ENCODE measurements around the gene DDX60.
A peak's percentile ranks its signal among the peaks of the same experiment; 100 is the strongest.
"Not testable (repeated sequence)": the region's sequence is repeated elsewhere in the genome, so short reads cannot be mapped to it uniquely, and the experiment has no call there.

DDX60 gene

GRCh38 chr4:168293386-168293975 lies 25.1 kb downstream of the DDX60 start:
- DNase-seq, result no peak

DNA sequence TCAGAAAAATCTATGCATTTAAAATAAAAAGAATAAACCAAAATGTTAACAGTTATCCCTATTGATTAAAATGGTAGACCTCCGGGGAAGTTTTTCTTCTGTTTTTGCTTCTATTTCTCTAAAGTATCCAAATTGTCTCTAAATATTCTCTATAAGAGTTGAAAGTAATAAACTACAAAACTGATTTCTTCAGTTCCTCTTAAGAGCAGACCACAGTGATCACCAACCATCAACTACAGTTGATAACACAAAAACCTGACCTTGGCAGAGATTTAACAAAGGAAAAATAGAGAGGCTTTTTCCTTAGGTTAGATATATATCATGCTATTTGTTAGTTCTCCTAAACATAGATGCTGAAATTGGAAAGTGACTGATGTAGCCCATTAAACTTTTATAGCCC lies 27.3 kb downstream of the DDX60 start:
- DNase-seq, result no peak

DNA sequence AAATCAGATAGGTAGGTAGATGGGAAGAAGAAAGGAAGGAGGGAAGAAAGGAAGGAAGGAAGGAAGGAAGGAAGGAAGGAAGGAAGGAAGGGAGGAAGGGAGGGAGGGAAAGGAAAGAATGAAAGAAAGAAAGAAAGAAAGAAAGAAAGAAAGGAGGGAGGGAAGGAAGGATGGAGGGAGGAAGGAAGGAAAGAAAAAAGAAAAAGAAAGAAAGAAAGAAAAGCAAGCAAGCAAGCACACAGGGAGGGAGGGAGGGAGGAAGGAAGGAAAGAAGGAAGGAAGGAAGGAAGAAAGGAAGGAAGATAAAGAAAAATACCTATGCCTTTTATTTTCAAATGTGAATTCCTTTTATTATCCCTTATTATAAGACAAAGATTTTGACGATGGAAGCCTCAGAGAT lies 32.7 kb downstream of the DDX60 start:
- DNase-seq, result not testable (repeated sequence)

DNA sequence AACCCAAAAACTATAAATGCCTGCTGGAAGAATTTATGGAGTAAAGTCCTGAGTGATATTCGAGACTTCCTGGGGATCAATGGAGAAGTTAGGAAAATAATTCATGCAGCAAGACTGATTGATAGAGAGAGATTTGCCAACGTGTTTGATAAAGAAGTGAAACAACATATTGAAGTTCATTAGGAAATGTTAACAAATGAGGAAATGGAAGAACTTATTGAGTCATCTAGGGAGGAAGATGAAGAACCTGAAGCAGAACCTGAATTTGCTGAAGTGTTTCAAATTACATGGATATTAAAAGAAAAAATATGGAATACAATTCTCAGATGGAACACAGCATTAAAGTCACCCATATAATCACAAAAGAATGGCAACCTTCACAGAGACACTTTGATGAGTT lies 39.0 kb downstream of the DDX60 start:
- peak in 1 of 3 donors; percentile 25 for DNase-seq

DNA sequence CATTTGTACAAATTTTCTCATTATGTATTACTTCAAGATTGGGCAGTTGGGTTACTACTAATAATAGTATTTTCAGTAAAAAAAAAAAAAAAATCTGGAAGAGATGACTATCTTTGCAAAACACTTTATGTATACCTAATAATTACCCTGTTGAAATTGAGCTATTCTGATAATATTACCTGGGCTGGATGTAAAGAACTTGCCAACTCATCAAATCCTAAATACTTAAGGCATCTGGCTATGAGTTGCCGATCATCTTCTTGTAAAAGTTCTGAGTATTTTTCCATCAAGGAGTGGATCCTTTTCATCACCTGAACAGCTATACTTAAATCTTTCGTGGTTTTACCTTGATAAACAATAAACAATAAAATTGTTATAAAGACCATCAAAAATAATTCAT lies 42.7 kb downstream of the DDX60 start:
- DNase-seq, result no peak

DNA sequence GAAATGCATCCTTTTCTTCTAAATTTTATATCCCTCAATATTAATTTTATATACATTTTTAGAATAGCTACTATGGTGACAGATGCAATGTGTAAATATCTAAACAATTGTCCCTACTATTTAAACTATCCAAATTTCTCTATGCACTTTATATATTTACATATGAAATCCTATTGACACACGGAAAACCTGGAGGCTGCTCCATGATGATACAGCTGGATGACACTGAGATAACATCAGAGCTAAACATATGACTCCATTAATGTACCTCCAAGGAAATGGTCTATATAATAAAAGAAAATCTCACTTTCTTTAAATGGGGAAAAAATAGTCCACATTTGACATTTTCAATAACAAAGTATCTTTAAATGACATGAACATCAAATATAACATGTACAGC lies 43.7 kb downstream of the DDX60 start:
- DNase-seq, result no peak

- no peak for DNase-seq
These were observed 44.7 kb downstream of the DDX60 start for GRCh38 chr4:168273838-168274237.

GRCh38 chr4:168272488-168272887 lies 46.1 kb downstream of the DDX60 start:
- DNase-seq, result no peak

DNA sequence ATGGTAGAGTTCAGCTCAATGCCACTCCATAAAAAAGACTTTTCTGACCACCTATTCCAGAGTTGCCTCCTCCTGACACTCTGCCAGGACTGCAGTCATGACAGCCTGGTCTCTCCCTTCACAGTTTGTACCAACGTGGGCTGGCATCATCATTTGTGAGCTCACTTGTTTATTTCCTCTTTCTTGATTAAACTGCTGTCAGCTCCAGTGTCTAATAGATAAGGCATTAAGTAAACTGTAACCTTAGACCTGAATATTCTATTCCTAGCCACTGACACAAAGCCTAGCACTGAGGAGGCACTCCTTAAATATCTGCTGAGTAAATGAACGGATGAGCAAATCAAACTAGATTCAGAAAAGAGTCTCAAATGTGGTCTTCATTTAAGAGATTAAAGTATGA lies 48.7 kb downstream of the DDX60 start:
- DNase-seq, result peak; percentile 36 to 46 (median 37)

- no peak for DNase-seq
These were observed 53.2 kb downstream of the DDX60 start for GRCh38 chr4:168265327-168265726.

- DNase-seq, result no peak
These were observed 53.6 kb downstream of the DDX60 start for GRCh38 chr4:168264903-168265302.

- DNase-seq, result no peak
These were observed 55.5 kb downstream of the DDX60 start for GRCh38 chr4:168263039-168263438.

DNA sequence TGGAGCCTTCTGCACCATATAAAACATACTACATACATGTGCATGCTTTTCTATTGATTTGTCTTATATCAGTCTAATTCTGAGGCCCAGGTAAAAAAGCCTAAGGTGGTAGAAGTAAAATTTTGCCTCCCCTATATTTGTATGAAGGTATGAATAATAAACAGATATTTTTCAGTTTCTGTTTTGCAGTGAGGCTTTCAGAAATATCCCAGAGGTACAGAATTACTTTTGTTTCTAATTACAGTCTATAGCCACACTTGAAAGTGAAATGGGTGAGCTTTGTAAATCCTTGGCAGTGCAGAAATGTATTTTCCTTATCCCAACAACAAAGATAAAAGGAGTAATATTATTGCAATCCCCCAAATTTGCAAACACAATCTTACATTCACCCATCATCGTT lies 59.5 kb downstream of the DDX60 start:
- DNase-seq, result no peak

GRCh38 chr4:168257768-168258167 lies 60.8 kb downstream of the DDX60 start:
- DNase-seq, result peak; percentile 11 to 24 (median 22)

GRCh38 chr4:168248176-168248710 lies 70.3 kb downstream of the DDX60 start:
- DNase-seq, result no peak

- no peak for DNase-seq
These were observed 70.9 kb downstream of the DDX60 start for GRCh38 chr4:168247603-168248002.

- DNase-seq, result no peak
These were observed 76.6 kb downstream of the DDX60 start for GRCh38 chr4:168241953-168242352.

- peak; percentile 53 to 73 (median 55) for DNase-seq
These were observed 77.7 kb downstream of the DDX60 start for GRCh38 chr4:168240821-168241220.

DNA sequence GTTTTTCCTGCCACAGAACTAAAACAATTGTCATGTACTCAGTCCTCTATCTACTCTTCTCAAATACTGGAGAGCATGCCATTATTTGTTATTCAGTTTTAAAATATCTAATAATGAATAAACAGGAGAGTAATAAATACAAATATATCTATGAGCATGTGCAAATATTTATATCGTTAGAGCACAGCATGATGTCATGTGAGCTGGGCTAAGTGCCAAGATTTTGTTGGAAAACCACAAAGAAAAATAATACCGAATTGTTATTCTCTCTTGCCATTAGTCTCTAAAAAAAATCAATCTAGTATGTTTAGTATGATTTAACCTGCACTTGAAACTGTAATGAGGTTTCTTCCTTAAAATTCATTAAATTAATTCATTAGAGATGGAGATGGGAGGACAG lies 97.3 kb downstream of the DDX60 start:
- DNase-seq, result peak in 2 of 3 donors; percentile 11 to 40

DNA sequence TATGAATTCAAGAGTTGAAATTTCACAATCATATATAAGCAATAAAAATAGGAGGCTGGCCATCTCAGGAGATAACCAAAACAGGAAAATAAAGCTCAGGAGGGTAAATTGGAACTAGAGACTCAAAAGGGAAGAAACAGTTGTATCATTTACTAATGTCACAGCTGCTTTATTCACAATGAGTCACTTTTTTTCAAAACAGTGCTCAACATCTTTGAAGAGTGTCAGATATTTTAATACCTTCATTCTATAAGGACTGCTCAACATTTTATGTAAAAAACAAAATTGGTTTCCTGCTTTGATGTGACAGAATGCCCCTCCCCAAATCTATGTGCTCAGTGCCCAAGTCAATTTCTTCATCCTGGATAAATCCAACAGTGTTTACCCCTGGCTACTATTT lies 97.7 kb downstream of the DDX60 start:
- DNase-seq, result no peak

DNA sequence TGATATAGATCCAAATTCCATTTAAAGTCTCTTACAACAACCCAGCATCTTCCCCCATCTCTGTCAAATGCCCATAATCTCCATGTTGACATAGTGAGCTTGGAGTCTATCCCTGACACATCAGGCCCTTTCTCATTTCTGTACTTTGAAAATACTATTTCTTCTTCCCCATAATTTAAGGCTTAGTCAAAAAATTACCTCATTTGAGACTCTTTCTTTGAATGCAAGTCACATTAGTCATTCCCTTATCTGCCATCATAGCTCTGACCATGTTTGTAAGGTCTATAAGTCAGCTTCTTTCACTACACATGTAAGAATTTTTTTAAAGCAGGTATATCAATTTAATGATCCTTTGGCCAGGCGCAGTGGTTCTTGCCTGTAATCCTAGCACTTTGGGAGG lies 99.9 kb downstream of the DDX60 start:
- peak in 2 of 3 donors; percentile 10 to 38 for DNase-seq

GRCh38 chr4:168213511-168213910 lies 105.0 kb downstream of the DDX60 start:
- not testable (repeated sequence) for DNase-seq

GRCh38 chr4:168212656-168213055 lies 105.9 kb downstream of the DDX60 start:
- peak in 2 of 3 donors; percentile 17 to 37 for DNase-seq

DNA sequence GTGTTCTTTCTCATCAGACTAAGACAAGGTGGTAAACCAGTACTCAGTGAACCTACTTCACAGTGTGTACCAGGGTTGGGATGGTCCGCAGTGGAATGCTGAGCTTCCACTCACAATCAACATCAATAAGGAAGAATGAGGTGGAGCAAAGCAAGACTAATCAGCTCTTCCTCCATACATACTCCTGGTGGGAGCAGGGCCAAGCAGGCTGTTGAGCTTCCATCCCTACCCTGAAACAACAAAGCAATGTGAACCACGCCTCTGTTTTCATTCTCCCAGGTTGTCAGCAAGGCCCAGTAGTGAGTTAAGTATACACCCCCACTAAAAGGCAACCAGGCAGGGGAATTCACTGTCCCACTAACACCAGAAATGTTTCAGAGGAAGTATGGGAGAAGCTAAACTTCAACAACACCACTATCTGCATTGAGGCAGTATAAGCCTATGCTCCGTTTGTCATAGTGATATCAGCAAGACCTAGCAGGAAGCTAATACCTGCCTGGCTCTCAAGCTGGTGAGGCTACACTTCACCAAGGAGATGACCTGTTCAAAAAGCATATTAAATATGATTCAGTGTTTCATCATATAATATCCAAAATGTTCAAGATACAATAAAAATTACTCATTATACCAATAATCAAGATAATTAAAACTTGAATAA lies 109.5 kb downstream of the DDX60 start:
- no peak for DNase-seq

Measured in suppressor macrophage treated with lipopolysaccharide for 1 hour (primary cell).